ENCODE data around the gene TERT.

DNA sequence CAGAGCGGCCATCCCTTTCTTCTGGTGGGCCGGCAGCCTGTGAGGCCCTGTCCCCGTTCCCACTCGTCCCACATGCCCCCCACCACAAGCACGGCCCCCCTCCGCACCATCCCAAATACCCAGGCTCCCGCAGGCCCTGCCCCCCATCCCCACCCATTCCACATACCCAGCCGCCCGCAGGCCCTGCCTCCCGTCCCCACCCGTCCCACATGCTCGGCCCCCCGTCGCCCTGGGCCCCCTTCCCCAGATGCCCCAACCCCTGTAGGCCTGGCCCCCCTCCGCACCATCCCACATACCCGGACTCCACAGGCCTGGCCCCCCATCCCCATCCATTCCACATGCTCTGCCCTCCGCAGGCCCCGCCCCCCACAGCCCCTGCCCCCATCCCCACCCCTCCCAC is 82.0 kb downstream of the TERT start:
- TF ChIP-seq, protein P1, sequence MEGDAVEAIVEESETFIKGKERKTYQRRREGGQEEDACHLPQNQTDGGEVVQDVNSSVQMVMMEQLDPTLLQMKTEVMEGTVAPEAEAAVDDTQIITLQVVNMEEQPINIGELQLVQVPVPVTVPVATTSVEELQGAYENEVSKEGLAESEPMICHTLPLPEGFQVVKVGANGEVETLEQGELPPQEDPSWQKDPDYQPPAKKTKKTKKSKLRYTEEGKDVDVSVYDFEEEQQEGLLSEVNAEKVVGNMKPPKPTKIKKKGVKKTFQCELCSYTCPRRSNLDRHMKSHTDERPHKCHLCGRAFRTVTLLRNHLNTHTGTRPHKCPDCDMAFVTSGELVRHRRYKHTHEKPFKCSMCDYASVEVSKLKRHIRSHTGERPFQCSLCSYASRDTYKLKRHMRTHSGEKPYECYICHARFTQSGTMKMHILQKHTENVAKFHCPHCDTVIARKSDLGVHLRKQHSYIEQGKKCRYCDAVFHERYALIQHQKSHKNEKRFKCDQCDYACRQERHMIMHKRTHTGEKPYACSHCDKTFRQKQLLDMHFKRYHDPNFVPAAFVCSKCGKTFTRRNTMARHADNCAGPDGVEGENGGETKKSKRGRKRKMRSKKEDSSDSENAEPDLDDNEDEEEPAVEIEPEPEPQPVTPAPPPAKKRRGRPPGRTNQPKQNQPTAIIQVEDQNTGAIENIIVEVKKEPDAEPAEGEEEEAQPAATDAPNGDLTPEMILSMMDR (conservative IDR thresholded peaks at IDR 0.05; ENCODE audit: low read length), result no peak
- TF ChIP-seq EZH2phosphoT487 (IDR thresholded peaks at IDR 0.05; ENCODE audit: borderline replicate concordance, low read depth, low read length), result no peak
